ENCODE measurements around the gene ILF2. TPM values are rescaled to one million over a fixed set of nuclear protein-coding genes. Genes with fewer than 3 reads are reported as not detected.
A peak's percentile ranks its signal among the peaks of the same experiment; 100 is the strongest.

ILF2 gene
- total and polyA plus RNA-seq, 2 experiments from 2014 or later = 173 to 178 TPM

- Histone ChIP-seq H3K27me3 (no peaks in the 10 kb centered on the region), H3K4me2 (no peak overlapping the region), H3K9me2 (replicated peaks; ENCODE audit: insufficient read depth) (no peaks in the 10 kb centered on the region), H2AFZ (no peak overlapping the region), H3K4me1 (ENCODE audit: insufficient read depth) (peaks cover 41% of the 10 kb centered on the region), H3K79me2 (peaks cover 22% of the 10 kb centered on the region), H3K9me3 (ENCODE audit: low read depth) (no peaks in the 10 kb centered on the region), H3K4me3 (no peak overlapping the region), H3K27ac (peak overlapping the region; percentile 40), H4K20me1 (ENCODE audit: insufficient read depth, poor library complexity, severe bottlenecking) (peaks cover 10% of the 10 kb centered on the region), H3K36me3 (replicated peaks; ENCODE audit: insufficient read depth, low read depth) (no peaks in the 10 kb centered on the region)
- 86% methylated on average over 7 of the region's 7 CpGs for WGBS (ENCODE audit: low lambda C conversion rate, missing lambda C conversion rate)
- DNase-seq (ENCODE audit: low spot score) = no peak
- TF ChIP-seq EZH2phosphoT487 (IDR thresholded peaks at IDR 0.05; ENCODE audit: low read depth, severe bottlenecking, unreplicated experiment) = no peak
- no peak for TF ChIP-seq EZH2 (IDR thresholded peaks at IDR 0.05; ENCODE audit: borderline replicate concordance)
- TF ChIP-seq, protein P1, sequence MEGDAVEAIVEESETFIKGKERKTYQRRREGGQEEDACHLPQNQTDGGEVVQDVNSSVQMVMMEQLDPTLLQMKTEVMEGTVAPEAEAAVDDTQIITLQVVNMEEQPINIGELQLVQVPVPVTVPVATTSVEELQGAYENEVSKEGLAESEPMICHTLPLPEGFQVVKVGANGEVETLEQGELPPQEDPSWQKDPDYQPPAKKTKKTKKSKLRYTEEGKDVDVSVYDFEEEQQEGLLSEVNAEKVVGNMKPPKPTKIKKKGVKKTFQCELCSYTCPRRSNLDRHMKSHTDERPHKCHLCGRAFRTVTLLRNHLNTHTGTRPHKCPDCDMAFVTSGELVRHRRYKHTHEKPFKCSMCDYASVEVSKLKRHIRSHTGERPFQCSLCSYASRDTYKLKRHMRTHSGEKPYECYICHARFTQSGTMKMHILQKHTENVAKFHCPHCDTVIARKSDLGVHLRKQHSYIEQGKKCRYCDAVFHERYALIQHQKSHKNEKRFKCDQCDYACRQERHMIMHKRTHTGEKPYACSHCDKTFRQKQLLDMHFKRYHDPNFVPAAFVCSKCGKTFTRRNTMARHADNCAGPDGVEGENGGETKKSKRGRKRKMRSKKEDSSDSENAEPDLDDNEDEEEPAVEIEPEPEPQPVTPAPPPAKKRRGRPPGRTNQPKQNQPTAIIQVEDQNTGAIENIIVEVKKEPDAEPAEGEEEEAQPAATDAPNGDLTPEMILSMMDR (IDR thresholded peaks at IDR 0.05; ENCODE audit: poor library complexity) = no peak
Observed at GRCh38 chr1:153630384-153630783, 40.4 kb downstream of the ILF2 start.

DNA sequence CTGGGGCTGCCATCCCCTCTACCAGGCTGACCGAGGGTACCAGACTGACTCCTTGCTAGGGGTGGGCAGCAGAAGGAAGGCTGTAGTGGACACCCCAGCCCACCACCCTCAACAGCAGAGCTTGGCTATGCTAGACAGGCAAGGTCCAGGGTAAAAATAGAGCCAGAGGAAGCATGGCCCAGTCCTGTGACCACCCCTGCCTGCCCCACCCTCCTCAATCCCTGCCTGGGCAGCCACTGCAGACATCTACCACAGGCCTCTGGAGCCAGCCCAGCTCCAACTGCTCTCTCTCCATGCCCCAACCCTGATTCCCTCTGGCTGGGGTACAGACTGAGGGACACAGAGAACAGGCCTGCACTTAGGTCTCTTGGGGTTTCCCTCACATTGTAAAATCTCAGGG, 40.8 kb downstream of the ILF2 start:
- no peak overlapping the region for H3K4me3 ChIP-seq
- DNase-seq (ENCODE audit: low spot score) = no peak
- H3K9me3 ChIP-seq (ENCODE audit: low read depth) = no peaks in the 10 kb centered on the region
- peaks cover 39% of the 10 kb centered on the region for H3K4me1 ChIP-seq (ENCODE audit: insufficient read depth)
- TF ChIP-seq EZH2 (IDR thresholded peaks at IDR 0.05; ENCODE audit: borderline replicate concordance) = no peak
- TF ChIP-seq, protein P1 (IDR thresholded peaks at IDR 0.05; ENCODE audit: poor library complexity) = no peak
- TF ChIP-seq EZH2phosphoT487 (IDR thresholded peaks at IDR 0.05; ENCODE audit: low read depth, severe bottlenecking, unreplicated experiment) = no peak
- no peaks in the 10 kb centered on the region for H3K27me3 ChIP-seq
- no peaks in the 10 kb centered on the region for H3K36me3 ChIP-seq (replicated peaks; ENCODE audit: insufficient read depth, low read depth)
- WGBS (ENCODE audit: low lambda C conversion rate, missing lambda C conversion rate) = 90% methylated on average over 1 of the region's 1 CpG
- no peaks in the 10 kb centered on the region for H3K9me2 ChIP-seq (replicated peaks; ENCODE audit: insufficient read depth)
- H3K27ac ChIP-seq = peak overlapping the region; percentile 40
- peaks cover 6% of the 10 kb centered on the region for H4K20me1 ChIP-seq (ENCODE audit: insufficient read depth, poor library complexity, severe bottlenecking)
- no peak overlapping the region for H2AFZ ChIP-seq
- peaks cover 18% of the 10 kb centered on the region for H3K79me2 ChIP-seq
- H3K4me2 ChIP-seq = no peak overlapping the region

DNA sequence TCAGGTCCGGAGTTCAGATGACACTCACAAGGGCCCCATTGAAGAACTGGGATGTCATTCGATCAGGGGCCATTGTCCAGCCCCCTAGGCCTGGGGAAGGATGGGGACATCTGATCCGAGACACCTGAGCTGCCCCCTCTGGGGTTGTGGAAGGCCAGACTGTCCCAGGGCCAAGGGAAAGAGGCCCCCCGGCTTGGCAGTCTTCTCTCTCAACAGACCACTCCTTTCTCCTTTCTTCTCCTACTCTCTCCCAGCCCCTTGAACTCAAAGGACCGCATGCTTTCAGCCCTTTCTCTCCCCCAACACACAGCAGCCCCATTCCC, 41.5 kb downstream of the ILF2 start:
- H3K4me1 ChIP-seq (ENCODE audit: insufficient read depth) = peaks cover 39% of the 10 kb centered on the region
- H3K4me2 ChIP-seq = no peak overlapping the region
- no peak overlapping the region for H2AFZ ChIP-seq

More for the DNA sequence above, 41.5 kb downstream of the ILF2 start:
- Histone ChIP-seq H4K20me1 (ENCODE audit: insufficient read depth, poor library complexity, severe bottlenecking) (no peaks in the 10 kb centered on the region), H3K27ac (no peak overlapping the region), H3K36me3 (replicated peaks; ENCODE audit: insufficient read depth, low read depth) (no peaks in the 10 kb centered on the region), H3K79me2 (peaks cover 13% of the 10 kb centered on the region), H3K4me3 (no peak overlapping the region), H3K9me2 (replicated peaks; ENCODE audit: insufficient read depth) (no peaks in the 10 kb centered on the region), H3K27me3 (no peaks in the 10 kb centered on the region), H3K9me3 (ENCODE audit: low read depth) (no peaks in the 10 kb centered on the region)
- WGBS (ENCODE audit: low lambda C conversion rate, missing lambda C conversion rate) = 79% methylated on average over 5 of the region's 5 CpGs
- DNase-seq (ENCODE audit: low spot score) = no peak
- TF ChIP-seq EZH2 (IDR thresholded peaks at IDR 0.05; ENCODE audit: borderline replicate concordance) (no peak), EZH2phosphoT487 (IDR thresholded peaks at IDR 0.05; ENCODE audit: low read depth, severe bottlenecking, unreplicated experiment) (no peak)
- TF ChIP-seq, protein P1 (IDR thresholded peaks at IDR 0.05; ENCODE audit: poor library complexity) = no peak

Measured in hepatocyte (in vitro differentiated cells).